ENCODE data around the gene CLIC3. TPM values are rescaled to one million over a fixed set of nuclear protein-coding genes. Genes with fewer than 3 reads are reported as not detected.

Gene CLIC3
- total RNA-seq, 1 donor from 2014 or later = not detected

DNA sequence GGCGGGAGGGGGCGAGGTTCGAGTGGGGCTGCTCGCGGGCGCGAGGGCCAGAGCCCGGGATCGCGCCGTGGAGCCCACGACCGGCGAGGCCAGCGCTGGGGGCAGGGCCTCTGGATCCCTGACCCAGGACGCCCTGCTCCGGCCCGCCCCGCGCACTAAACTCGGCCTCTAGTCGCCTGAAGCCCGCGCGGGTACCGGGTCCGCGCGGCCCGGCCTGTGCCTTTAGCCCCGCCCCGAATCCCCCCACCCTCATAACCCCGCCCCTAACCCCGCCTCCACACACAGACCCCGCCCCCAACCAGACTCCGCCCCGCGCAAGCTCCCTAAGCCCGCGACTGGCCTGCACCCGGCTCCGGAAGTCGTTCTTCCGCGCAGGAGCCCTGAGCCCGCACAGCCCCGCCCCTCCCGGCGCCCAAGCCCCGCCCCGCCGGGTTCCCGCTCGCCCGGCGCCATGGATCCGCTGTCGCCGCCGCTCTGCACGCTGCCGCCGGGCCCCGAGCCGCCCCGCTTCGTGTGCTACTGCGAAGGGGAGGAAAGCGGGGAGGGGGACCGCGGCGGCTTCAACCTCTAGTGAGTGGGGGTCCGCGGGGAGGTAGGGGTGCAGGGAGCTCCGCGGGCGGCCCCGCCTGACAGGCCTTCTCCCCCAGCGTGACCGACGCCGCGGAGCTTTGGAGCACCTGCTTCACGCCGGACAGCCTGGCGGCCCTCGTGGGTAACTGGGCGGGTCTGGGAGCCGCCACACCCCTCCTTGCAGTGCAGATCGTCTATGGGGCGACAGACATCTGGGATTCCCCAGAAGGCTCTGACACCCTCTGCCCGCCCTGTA is 4.2 kb downstream of the CLIC3 start, which contains the start of gene PAXX:
PAXX (plus strand) TSS at position 430 of the 826 bp plus-strand sequence; CDS start at position 452, 22 bp downstream.
- Mint-ChIP-seq H3K9me3 (peaks cover 3% of the 10 kb centered on the region), H3K4me1 (peaks cover 7% of the 10 kb centered on the region), H3K27ac (no peak within 1 kb of the TSS), H3K27me3 (ENCODE audit: insufficient read depth, low read depth) (peaks cover 10% of the 10 kb centered on the region), H3K36me3 (no peaks in the 10 kb centered on the region), H3K4me3 (peak within 1 kb of the TSS; percentile 89)
- Histone ChIP-seq H3K9ac (peak within 1 kb of the TSS; percentile 36), H3K36me3 (no peaks in the 10 kb centered on the region), H3K27ac (no peak within 1 kb of the TSS), H3K27me3 (peaks cover 19% of the 10 kb centered on the region), H3K4me3 (peak within 1 kb of the TSS; percentile 70), H3K79me2 (ENCODE audit: low read depth) (peaks cover 10% of the 10 kb centered on the region), H3K4me2 (peak within 1 kb of the TSS; percentile 93), H3K9me3 (ENCODE audit: low read depth) (no peaks in the 10 kb centered on the region), H3K4me1 (peaks cover 12% of the 10 kb centered on the region), H3F3A (ENCODE audit: low read depth) (peaks cover 20% of the 10 kb centered on the region), H4K20me1 (ENCODE audit: low read depth) (peaks cover 8% of the 10 kb centered on the region), H2AFZ (replicated peaks) (peak within 1 kb of the TSS; percentile 71)
- DNase-seq (ENCODE audit: low spot score) = peak; percentile 96
- no peak for TF ChIP-seq EZH2phosphoT487 (IDR thresholded peaks at IDR 0.05)
- TF ChIP-seq, protein P1, sequence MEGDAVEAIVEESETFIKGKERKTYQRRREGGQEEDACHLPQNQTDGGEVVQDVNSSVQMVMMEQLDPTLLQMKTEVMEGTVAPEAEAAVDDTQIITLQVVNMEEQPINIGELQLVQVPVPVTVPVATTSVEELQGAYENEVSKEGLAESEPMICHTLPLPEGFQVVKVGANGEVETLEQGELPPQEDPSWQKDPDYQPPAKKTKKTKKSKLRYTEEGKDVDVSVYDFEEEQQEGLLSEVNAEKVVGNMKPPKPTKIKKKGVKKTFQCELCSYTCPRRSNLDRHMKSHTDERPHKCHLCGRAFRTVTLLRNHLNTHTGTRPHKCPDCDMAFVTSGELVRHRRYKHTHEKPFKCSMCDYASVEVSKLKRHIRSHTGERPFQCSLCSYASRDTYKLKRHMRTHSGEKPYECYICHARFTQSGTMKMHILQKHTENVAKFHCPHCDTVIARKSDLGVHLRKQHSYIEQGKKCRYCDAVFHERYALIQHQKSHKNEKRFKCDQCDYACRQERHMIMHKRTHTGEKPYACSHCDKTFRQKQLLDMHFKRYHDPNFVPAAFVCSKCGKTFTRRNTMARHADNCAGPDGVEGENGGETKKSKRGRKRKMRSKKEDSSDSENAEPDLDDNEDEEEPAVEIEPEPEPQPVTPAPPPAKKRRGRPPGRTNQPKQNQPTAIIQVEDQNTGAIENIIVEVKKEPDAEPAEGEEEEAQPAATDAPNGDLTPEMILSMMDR (IDR thresholded peaks at IDR 0.05) = no peak
- no peak for TF ChIP-seq EZH2 (IDR thresholded peaks at IDR 0.05)

DNA sequence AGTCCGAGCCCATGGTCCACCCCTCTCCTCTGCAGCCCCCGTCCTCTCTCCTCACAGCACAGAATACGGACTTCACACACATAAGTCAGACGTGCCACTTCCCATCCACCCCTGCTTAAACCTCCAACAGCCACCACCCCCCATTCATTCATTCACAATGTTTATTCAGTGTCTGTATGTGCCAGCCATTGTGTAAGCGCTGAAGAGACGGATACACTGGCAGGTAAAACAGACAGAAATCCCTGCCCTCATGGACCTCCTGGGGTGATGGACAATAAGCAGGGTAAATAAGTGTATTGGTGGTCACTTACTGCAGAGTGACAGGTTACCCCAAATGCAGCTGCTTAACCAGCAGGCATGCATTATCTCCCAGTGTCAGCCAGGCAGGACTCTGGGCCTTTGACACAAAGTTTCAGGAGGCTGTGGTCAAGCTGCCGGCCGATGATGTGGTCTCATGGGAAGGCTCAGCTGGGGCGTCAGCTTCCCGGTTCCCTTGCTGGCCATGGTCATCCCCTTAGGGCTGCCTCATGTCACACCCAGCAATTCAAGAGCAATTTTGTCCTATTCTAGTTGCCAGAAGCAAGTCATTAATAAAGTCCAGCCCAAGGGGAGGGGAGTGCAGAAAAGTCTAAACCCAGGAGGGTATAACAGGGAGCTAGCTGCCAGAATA is 6.0 kb downstream of the CLIC3 start:
- Histone ChIP-seq H3K79me2 (ENCODE audit: low read depth) (peaks cover 10% of the 10 kb centered on the region), H3K36me3 (no peaks in the 10 kb centered on the region), H3F3A (ENCODE audit: low read depth) (peaks cover 20% of the 10 kb centered on the region), H3K4me3 (no peak overlapping the region), H3K9me3 (ENCODE audit: low read depth) (no peaks in the 10 kb centered on the region), H2AFZ (replicated peaks) (no peak overlapping the region), H3K27ac (no peak overlapping the region), H3K27me3 (peaks cover 23% of the 10 kb centered on the region), H3K4me2 (no peak overlapping the region), H3K9ac (no peak overlapping the region), H3K4me1 (peaks cover 8% of the 10 kb centered on the region), H4K20me1 (ENCODE audit: low read depth) (peaks cover 8% of the 10 kb centered on the region)
- H3K9me3 Mint-ChIP-seq = peaks cover 3% of the 10 kb centered on the region
- H3K4me3 Mint-ChIP-seq = peak overlapping the region; percentile 80
- no peak overlapping the region for H3K27ac Mint-ChIP-seq
- no peaks in the 10 kb centered on the region for H3K36me3 Mint-ChIP-seq
- TF ChIP-seq, protein P1 (IDR thresholded peaks at IDR 0.05) = no peak
- no peak for TF ChIP-seq EZH2 (IDR thresholded peaks at IDR 0.05)
- no peak for TF ChIP-seq EZH2phosphoT487 (IDR thresholded peaks at IDR 0.05)
- peaks cover 11% of the 10 kb centered on the region for H3K4me1 Mint-ChIP-seq
- peaks cover 11% of the 10 kb centered on the region for H3K27me3 Mint-ChIP-seq (ENCODE audit: insufficient read depth, low read depth)
- DNase-seq (ENCODE audit: low spot score) = no peak

- Histone ChIP-seq H3F3A (ENCODE audit: low read depth) (peaks cover 20% of the 10 kb centered on the region), H3K27ac (no peak overlapping the region), H2AFZ (replicated peaks) (no peak overlapping the region), H3K4me1 (peaks cover 13% of the 10 kb centered on the region), H4K20me1 (ENCODE audit: low read depth) (peaks cover 8% of the 10 kb centered on the region), H3K9me3 (ENCODE audit: low read depth) (no peaks in the 10 kb centered on the region), H3K36me3 (no peaks in the 10 kb centered on the region), H3K9ac (no peak overlapping the region), H3K27me3 (peaks cover 38% of the 10 kb centered on the region), H3K4me3 (no peak overlapping the region), H3K4me2 (no peak overlapping the region), H3K79me2 (ENCODE audit: low read depth) (peaks cover 10% of the 10 kb centered on the region)
- DNase-seq (ENCODE audit: low spot score) = no peak
- Mint-ChIP-seq H3K36me3 (no peaks in the 10 kb centered on the region), H3K27me3 (ENCODE audit: insufficient read depth, low read depth) (peaks cover 11% of the 10 kb centered on the region), H3K27ac (no peak overlapping the region), H3K9me3 (peaks cover 3% of the 10 kb centered on the region), H3K4me3 (no peak overlapping the region), H3K4me1 (peaks cover 13% of the 10 kb centered on the region)
- TF ChIP-seq EZH2 (IDR thresholded peaks at IDR 0.05) (no peak), EZH2phosphoT487 (IDR thresholded peaks at IDR 0.05) (no peak)
- TF ChIP-seq, protein P1 (IDR thresholded peaks at IDR 0.05) = no peak
Measured at GRCh38 chr9:136988872-136989271, 7.5 kb downstream of the CLIC3 start.
